Suppressor macrophage treated with lipopolysaccharide for 1 hour (primary cell): ENCODE results near the gene PTPRZ1.

Source experiments
- DNase-seq, 3 donors: peaks; one replicate each; pipeline ENCODE4 v3.0.0-alpha.2; 2020 to 2022

PTPRZ1 gene

DNA sequence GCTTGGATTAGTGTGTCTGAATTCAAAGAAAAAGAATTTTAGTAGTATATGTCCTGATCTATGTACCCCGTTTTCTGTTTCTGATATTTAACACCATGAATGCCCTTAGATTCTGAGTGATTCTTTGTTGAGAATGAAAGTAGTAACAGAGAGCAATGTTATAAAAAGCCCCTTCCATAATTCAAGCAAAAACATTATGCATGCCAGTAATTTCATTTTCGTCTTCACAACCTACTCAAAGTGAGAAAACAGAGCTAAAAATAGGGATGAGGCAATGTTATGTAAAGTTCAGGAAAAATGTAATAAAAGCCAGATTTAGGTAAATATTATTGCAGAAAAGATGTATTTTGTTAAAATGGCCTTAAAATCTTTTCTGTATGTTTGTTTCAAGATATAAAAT is 28.1 kb downstream of the PTPRZ1 start:
- no peak for DNase-seq

DNA sequence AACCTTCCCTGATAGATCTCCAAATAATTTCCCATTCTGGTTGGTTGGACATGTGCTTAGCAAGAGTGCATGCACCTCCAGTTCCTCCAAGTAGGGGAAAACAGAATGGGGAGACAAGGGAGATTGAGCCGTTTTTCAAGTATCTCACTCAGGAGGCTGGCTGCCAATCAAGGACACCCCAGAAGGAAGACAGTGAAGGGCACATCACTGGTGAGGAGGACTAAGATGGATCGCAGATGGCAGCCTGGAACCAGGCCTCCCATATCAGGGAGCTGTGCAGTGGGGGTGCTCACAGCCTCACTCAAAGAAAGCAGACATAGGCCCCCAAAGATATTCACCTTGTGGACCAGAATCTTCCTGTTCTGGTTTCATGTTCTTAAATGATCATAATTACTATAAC is 31.2 kb downstream of the PTPRZ1 start:
- no peak for DNase-seq

DNA sequence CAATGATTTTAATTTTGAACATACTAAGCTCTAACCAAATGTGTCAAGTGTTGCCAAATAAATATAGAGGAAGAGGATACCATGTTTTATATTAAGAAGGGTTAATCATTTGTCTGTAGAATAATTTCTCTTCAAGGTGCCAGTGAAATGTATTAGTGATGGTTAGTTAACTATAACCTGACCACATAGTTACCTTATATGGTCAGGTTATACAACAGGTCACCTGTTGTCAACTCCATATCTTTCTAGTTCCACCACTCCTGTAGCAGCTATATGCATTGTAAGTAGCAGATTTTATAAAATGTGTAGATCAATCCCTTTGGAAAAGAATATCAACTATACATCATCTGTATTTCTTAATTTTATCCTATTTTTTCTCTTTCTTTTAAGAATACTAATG is 35.1 kb downstream of the PTPRZ1 start:
- DNase-seq = no peak

DNA sequence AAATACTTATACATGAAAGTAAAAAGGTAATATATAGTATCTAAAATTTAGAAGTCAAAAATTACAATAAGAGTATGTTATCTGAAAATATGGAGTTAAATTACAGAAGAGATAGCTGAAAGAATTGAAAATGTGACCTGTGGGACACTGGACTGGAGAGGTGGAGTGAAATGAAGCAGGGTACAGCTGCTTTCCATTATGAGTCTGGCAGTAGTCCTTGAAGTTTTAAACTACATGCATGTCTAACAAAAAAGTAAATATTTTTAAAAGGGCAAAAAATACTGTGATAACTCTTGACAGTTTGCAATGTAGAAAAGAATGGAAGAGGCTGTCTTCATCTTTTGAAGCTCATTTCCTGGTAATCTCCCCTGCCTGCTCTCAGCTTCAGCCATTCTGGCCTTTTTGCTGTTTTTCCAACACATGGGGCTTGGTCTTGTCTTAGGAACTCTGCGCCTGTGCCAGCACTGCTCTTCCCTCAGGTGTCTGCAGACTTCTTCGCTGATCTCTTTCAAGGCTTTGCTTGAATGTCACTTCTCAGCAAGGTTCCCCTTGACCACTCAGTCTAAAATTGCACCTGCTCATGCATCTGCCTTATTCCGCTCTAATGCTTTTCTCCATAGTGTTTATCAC is 36.9 kb downstream of the PTPRZ1 start:
- DNase-seq = no peak

DNA sequence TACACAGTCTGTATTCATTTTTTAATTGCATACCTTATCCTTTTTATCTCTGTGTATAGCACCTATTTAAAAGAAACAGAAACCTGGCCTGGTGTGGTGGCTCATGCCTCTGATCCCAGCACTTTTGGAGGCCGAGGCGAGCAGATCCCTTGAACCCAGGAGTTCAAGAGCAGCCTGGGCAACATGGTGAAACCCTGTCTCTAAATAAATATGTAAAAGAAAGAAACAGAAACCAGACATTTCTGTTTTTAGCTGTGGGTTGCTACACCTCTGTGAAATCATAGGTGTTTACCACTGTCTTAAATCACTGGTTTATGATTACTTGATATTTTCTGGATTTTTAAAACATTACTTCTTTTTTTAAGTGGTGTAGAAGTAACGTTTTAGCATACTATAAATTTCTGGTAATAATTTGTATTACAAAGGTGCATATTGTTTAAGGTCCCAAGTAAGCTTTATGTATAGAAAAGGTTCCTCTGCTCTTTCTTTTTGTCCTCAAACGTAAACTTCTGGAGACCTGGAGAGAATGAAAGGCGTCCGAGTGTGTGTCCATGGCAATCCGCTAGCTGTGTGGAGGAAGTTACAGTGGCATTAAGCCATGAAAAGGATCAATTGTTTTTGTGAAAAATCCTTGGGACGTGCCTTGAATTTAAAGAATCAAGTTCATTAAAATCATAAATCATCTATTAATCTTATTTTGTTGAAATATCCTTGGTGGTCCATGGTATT is 41.1 kb downstream of the PTPRZ1 start:
- no peak for DNase-seq

DNA sequence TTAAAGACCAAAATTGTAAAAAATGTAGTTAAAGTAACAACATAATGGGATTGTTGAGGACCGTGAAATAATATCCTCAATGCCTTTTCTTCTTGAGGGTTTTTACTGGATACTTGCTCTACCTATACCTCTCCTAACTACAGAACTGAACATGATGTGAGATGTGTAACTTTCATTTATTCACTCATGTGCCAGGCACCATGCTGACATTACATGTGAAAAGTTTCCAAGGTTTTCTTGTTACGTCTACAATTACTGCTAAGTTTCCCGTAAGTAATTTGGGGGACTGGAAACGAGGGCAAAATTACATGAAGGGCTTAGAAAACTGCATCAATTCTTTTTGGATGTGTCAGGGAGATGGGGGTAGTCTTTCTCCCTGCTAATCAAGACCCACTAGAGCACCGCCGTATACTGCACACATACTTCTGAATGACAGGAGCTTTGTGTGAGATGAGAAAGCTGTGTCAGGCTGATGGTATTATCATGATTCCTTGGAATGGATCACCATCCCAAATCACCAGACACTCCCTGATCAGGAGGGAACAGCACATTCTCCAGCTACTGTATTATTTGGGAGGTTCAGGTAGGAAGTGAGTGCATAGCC is 41.8 kb downstream of the PTPRZ1 start:
- DNase-seq = no peak

DNA sequence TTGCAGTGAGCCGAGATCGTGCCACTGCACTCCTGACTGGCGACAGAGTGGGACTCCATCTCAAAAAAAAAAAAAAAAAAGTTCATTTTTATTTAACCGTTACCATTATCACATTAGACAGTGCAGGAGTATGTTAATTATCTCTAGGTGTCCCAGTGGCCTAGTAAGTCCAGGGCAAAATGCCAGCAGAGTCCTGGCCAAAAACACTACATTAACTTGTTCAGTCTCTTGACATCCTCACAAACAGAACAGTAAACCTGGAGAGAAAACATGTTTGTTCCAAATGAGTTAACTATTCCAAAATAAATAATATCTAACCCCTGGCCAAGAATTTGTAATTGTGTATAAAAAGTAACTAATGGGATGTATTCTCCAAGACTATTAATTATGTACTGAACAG is 43.2 kb downstream of the PTPRZ1 start:
- DNase-seq = no peak

DNA sequence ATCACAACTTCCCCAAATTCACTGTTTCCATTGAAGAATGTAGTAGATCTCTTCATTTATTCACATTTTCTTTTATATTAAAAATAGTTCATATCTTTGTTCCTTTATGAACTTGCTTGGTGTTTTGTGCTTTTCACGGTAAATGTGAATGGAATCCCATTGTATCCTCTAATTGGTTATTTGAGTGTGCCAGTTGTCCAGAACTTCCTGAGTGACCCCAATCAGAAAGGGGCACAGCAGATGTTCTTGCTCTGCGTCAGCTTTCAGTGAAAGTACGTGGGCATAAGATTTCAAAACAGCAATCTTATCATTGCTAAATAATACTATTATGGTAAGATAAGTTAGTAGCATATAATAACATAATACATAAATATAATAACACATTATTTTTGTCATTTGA is 47.0 kb downstream of the PTPRZ1 start:
- DNase-seq = no peak

DNA sequence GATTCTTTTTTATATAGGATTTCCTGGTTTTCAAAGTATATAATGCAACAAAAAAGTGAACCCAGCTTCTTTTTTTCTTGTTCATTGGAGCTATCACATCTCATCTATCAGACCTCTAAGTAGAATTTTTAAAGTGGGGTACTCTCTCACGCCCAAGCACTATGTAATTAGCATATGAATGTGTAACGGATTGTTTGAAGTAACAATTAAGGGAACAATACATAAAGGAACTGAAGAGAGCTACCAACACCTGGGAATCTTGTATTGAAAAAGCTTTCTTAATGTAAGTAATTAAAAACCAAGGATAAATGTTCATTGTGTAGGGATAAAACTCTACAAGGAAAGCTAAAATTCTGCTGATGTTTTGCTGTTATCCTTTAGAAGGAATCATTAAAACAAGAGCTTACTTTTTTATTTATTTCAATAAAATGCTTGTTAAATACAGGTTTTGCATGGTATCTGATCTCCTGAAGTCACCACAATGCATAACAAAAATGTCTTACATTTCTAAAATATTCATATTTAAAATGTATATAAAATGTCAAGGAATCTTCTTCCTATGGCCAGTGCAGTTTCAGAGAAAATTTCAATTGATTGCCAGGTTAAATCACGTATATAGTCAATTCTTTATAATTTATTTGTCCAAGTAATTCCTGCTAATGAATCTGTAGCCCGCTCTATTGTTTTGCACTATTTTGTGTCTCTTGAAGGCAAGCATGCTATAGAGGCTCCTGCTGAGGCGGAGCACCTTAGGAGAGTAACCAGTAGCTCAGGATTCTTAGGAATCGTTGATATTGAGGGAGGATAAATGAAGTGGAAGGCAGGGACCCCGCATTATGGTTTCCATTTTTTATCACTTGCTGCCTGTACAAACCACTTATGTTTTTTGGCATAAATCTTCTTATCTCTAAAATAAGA is 51.6 kb downstream of the PTPRZ1 start:
- no peak for DNase-seq

DNA sequence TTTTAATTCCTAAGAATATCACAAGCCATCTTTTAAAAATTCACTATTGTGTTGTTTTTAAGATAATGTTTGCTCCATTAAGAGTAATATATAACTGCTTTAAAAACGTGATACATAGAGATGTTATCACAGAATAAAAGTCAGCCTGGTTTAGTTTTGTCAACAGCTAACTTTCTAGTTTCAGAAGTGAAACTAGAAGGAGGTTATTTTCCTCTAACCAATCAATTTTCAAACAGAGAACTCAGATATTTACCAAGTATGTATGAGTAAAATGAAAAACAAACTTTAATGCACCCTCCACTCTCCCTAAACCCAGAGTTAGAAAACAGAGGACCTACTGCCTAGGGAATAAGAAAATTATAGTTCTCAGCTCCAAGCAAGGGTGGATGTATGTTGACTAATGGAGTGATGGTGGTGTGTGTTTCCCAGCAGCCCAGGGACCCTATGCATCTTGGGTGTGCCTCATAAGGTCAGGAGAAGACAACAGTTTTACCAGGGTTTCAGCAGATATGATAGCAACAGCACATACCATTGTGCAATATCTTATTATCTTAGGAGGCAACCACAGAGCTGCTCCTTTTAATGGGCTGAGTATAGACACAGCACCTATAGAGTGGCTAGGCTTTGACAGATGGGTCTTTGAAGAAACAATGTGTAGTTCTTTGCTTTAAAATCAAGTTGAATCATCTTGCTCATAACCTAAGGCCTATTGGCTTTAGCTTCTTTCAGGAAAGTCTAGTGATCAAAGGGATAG is 58.4 kb downstream of the PTPRZ1 start:
- DNase-seq = no peak

DNA sequence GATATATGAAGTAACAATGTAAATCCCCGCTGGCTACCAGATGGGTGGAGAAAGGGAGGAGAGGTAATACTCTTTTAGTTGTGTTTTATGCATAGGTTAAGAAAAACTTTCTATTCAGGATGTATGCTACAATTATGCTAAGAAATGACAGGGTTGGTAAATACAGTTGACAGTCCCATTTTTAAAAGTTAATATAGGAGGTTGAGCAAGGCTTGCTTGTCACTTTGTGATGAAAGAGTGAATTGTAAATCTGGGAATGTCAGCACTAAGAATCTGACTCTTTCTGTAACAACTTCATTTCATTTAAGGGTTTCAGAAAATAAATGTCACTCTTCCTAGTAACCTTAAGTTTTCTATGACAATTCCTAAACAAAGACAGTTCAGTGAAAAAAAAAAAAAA is 59.8 kb downstream of the PTPRZ1 start:
- DNase-seq = no peak

DNA sequence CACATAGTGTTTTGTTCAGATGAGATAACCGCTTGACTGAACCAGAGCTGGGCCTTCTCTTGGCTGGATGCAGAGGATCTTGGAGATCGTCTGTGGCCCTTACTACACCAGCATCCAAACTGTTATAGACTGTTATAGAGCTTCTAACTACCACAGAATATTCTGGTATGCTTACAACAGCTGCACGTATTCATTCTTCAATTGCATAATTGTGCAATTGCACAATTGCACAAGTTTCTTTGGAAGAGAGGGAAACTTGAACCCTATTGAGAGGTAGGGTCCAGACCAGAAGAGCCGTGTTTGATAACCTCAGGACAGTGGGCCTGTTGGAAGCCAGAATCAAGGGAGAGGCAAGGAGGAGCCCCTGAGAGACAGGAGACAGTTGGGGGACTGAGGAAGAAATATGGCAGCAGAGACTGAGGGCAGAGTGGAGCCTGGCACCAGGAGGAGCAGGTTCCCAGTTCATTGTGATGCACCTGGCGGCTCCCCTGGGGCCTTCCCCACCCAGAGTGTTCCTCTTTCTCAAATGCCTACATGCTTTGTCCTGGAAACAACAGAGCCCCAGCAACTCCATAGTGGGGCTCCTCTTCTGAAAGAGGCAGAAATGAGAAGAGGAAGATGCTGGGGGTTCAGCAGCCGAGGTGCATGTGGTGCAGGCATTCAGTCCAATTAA is 64.1 kb downstream of the PTPRZ1 start:
- no peak for DNase-seq

DNA sequence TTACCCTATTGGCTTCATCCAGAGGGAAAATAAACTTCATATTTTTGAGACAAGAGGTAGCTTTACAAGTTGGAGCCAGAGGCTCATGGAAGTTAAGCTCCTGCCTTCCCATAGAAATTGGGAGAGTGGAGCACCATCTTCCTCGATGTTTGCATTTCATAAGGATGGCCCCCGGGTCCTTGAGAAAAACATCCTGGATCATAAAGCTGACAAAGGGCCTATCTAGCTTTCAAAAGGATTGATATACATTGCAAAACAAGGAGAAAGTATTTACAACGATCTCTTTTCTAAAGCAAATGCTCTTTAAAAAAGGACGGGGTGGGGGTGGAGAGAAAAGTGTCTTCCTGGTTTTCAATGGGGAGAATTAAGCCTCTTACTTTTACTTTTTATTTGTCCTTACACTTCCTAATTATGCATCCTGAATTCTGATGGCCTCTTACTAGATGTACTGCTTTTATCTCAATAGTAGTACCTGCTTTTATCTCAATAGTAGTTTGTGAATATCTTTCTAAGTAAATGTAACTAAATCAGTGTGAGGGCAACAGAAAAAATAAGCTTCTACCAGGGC is 65.6 kb downstream of the PTPRZ1 start:
- DNase-seq = no peak

DNA sequence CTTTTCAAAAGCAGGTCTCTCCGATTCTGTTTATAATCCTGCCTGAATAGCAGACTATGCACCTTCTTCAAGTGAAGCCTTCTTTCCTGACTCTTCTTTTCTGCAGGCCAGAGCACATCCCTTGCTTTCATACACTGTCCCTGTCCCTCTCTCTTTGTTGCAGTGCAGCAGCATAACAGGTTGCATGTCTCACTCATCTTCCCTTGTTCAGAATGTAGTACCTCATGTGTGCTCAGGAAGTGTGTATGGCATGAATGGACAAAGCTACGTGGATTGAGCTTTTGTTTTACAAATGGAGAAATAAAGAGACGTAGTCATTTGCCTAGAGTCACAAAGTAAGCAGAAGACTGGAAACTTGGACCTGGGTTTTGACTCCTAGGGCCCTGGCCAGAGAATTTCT is 68.0 kb downstream of the PTPRZ1 start:
- DNase-seq = no peak

DNA sequence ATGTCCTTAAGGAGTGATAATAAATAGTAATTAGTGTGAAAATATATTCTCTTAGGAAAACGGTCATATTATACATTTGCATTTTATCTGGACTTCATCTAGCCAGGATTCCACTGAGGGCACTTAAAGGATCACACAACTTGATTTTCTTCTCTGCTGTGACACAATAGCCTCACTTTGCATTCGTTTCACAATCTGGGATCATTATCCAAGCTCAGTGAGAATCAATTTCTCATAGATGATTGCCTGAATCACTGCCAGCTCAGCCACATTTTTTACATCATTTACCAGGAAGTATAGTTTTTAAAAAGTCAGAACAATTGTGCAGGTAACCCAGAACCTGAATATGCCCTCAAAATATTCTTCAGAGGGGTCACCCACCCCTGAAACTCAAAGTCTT is 68.9 kb downstream of the PTPRZ1 start:
- no peak for DNase-seq

DNA sequence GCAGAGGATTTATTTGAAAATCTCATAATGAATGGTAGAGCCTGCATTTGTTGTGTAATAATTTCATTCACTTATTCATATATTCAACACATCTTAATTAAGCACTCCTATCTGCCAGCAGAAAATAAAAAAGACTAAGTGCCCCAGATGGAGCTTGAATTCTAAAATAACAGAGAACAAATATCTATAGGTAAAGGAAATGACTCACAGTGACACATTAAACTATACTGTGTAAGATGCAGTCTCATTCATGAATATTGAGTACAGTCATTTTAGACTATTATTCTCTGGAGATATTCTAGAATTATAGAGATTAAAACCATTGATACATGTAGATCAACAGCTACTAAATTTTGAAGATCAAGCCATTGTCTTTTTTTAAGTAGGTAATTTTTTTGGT is 72.1 kb downstream of the PTPRZ1 start:
- no peak for DNase-seq

DNA sequence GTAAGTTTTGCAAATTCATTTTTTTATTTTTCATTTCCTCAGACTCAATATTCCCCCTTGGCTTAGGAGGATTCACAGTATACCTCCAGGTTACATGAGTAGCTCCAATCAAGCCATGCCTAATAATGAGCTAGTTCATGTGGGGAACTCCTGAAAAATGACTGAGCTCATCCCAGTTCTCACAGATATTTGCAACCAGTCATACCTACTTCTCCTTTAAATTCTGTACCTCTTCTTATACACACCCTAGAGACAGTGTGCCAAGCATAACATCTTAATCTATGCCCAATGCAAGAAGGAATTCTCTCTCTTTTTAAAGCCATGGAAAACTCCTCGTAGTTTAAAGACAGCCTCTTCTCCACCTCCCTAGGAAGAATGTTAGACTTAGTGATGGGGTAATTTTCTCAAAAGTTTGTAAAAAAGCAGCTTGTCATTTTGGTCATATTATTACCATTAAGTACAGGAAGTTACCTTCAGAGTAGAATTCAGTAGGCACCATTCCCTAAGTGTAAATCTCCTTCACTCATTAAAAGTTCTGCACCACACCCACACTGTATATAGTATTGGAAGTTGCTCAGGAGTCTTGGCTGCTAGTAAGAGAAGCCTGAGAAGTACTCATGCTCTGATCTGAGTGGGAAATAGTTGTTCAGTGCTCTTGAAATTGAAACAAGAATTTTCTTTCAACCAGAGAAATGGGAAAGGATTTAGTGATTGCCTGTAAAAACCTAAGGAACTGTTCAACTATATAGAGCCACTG is 72.7 kb downstream of the PTPRZ1 start:
- DNase-seq = no peak

DNA sequence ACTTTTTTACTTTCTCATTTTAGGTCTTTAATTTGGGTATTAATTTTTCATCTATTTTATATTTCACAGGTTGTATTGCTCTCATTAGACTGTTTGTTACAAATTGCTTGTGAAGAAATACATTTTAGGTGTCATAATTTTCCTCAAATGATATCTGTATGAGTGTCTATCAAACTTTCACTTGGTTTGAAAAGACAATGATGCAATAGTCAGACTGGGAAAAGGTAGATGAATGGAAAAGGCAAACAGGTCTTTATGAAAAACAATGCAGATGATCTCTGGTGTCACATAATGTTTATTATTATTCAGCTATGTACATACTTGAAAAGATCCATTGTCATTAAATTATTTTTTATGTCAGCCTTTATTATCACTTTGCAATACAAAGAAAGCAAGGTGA is 80.2 kb downstream of the PTPRZ1 start:
- DNase-seq = no peak

DNA sequence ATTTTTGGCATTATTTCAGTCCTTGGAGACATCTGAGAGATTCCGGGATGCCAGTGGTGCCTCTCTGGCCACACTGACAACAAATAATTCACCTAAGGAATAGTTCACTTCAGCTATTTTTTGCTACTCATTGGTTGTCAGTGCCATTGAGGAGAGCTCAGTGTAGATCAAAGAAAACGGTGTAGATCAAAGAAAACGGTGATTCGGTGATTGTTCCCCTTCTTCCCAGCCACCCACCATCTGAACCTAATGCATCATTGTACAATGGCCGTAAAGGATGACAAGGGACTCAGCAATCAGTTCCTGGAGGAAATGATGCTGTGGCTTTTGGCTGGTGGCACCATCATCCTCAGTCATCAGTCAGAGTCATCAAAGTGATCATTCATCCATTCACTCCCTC is 80.6 kb downstream of the PTPRZ1 start:
- no peak for DNase-seq

DNA sequence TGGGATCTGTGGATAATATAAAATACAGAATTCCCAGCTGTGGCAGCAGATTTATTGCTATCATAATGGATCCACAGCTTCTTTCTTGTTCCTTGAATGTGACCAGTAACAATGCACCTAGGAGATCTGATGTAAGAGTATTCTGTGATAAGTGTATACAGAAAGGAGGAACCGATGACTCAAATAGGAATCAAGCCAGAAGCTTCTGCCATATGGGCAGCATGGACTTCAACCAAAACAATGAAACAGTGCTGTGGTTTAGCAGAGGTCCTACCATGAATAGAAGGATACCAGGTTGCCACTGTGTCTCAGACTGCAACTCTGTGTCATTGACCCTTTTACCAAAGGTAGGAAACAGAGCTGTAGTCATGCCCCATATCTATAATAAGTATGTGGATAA is 81.8 kb downstream of the PTPRZ1 start:
- DNase-seq = no peak

DNA sequence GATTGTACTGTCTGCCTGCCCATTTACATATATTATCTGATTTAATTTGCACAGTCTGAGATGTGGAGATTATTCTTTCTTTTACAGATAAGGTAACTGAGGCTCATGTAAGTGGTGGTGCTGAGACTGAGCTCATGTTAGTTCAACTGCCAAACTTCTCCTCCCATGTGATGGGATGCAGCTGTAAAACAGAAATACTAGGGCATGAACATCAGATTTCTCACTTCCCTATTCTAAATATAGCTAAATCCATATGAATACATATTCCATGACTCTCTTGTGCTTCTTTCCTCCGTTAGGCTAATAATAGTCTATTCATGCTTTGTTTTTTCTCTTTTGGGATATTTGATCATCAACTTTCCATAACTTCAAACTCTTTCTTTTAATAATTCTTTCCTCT is 84.7 kb downstream of the PTPRZ1 start:
- no peak for DNase-seq
